GM12878 (cell line): ENCODE measurements around the gene ELFN2. TPM values are rescaled to one million over a fixed set of nuclear protein-coding genes. Genes with fewer than 3 reads are reported as not detected.

ENCODE experiments used
- ATAC-seq: fragments of 200-7000 bp; cut with Tn5 transposase; 3 replicates; pipeline ENCODE4 v1.9.1; 2020; ENCODE audit warnings: mild to moderate bottlenecking, moderate library complexity
- BruUV-seq: library from RNA; stranded (reverse); fragments of 400-500 nt; replicated peaks from 2 replicates; lab custom pipeline; 2021; lab: Mats Ljungman, UMichigan
- CTCF ChIA-PET: fragments of 300-600 bp; sonication (Branson Sonifier 250); formaldehyde crosslinking; extraction: SDS; loops from one replicate; lab custom pipeline; 2021; ENCODE audit warnings: inconsistent platforms; lab: Yijun Ruan, JAX
- POLR2A ChIA-PET: fragments of 350-600 bp; formaldehyde crosslinking; extraction: SDS; loops from one replicate; lab custom pipeline; 2021; ENCODE audit warnings: inconsistent platforms; lab: Charles Lee
- RAD21 ChIA-PET: fragments of 300-600 bp; sonication (Branson Sonifier 250); formaldehyde crosslinking; loops from one replicate; lab custom pipeline; 2023; ENCODE audit warnings: antibody characterized with exemption; ENCODE audit not compliant: unreplicated experiment; lab: Charles Lee
- SMC1A ChIA-PET: fragments of 300-600 bp; sonication (Branson Sonifier 250); formaldehyde crosslinking; loops from one replicate; lab custom pipeline; 2023; ENCODE audit not compliant: unreplicated experiment, uncharacterized antibody; lab: Charles Lee
- DNase-seq: peaks from one replicate; pipeline ENCODE4 v3.0.0-alpha.2; 2011; ENCODE audit warnings: low read depth, low spot score
- FAIRE-seq: peaks from 3 replicates; lab custom pipeline; 2011; peaks lifted over from hg19 to GRCh38; lab: Jason Lieb, UNC
- H2AFZ ChIP-seq: 2 replicates; pipeline ENCODE4 v1.6.0; 2011; ENCODE audit warnings: low read depth, low read length, control low read depth; ENCODE audit not compliant: control insufficient read depth
- H3K27ac ChIP-seq: 2 replicates; pipeline ENCODE4 v1.5.1; 2011; ENCODE audit warnings: control low read depth; ENCODE audit not compliant: control insufficient read depth, insufficient read depth
- H3K27me3 ChIP-seq, 2 experiments: replicated peaks in 1 of 2; 2 replicates each; pipeline versions ENCODE4 v1.6.0 to v1.6.1; 2011; ENCODE audit warnings: low read length in 1 of 2; ENCODE audit not compliant: control insufficient read depth in 2 of 2, insufficient read depth in 2 of 2
- H3K36me3 ChIP-seq, 2 experiments: 2 replicates each; pipeline ENCODE4 v1.5.1; 2011; ENCODE audit warnings: low read length in 1 of 2; ENCODE audit not compliant: control insufficient read depth in 2 of 2, insufficient read depth in 2 of 2
- H3K4me1 ChIP-seq: 2 replicates; pipeline ENCODE4 v1.6.1; 2011; ENCODE audit warnings: mild to moderate bottlenecking, low read length, moderate library complexity, mixed read lengths; ENCODE audit not compliant: control insufficient read depth, insufficient read depth
- H3K4me2 ChIP-seq: 2 replicates; pipeline ENCODE4 v1.6.0; 2011; ENCODE audit warnings: control low read depth; ENCODE audit not compliant: control insufficient read depth, insufficient read depth
- H3K4me3 ChIP-seq: fragments of 200-600 bp; sonication (generic); 2 replicates; pipeline ENCODE4 v1.5.1; 2016
- H3K79me2 ChIP-seq: 2 replicates; pipeline ENCODE4 v1.6.0; 2011; ENCODE audit warnings: low read length; ENCODE audit not compliant: control insufficient read depth, insufficient read depth
- H3K9ac ChIP-seq: 2 replicates; pipeline ENCODE4 v1.8.0; 2011; ENCODE audit warnings: low read length, control low read depth, mixed read lengths; ENCODE audit not compliant: control insufficient read depth, insufficient read depth
- H3K9me3 ChIP-seq: replicated peaks from 3 replicates; pipeline ENCODE4 v1.5.1; 2011; ENCODE audit warnings: mild to moderate bottlenecking, low read length; ENCODE audit not compliant: control insufficient read depth, insufficient read depth
- H4K20me1 ChIP-seq: 2 replicates; pipeline ENCODE4 v1.6.0; 2011; ENCODE audit not compliant: control insufficient read depth, insufficient read depth
- BCL11A ChIP-seq: IDR thresholded peaks from 2 replicates; pipeline ENCODE4 v1.6.1; 2011; ENCODE audit warnings: low read depth, low read length
- FOXM1 ChIP-seq: IDR thresholded peaks from 2 replicates; pipeline ENCODE4 v1.6.1; 2012; ENCODE audit warnings: low read depth, mild to moderate bottlenecking, inconsistent platforms, low read length, moderate library complexity
- HDGF ChIP-seq: fragments of 450-650 bp; IDR thresholded peaks from 2 replicates; pipeline ENCODE4 v1.6.1; 2016; ENCODE audit warnings: antibody characterized with exemption
- IRF3 ChIP-seq: fragments of 450-650 bp; IDR thresholded peaks from 2 replicates; pipeline ENCODE4 v1.6.1; 2014; ENCODE audit warnings: mild to moderate bottlenecking
- JUND ChIP-seq: IDR thresholded peaks from 2 replicates; pipeline ENCODE4 v1.6.1; 2012; ENCODE audit warnings: low read depth, mild to moderate bottlenecking, low read length, improper control_type of control experiment, moderate library complexity
- LARP7 ChIP-seq: fragments of 450-650 bp; IDR thresholded peaks from 2 replicates; pipeline ENCODE4 v1.6.1; 2017; ENCODE audit warnings: mild to moderate bottlenecking
- POLR2AphosphoS2 ChIP-seq: IDR thresholded peaks from 2 replicates; pipeline ENCODE4 v1.6.1; 2011; ENCODE audit warnings: low read depth, mild to moderate bottlenecking, low read length, improper control_type of control experiment, moderate library complexity
- RELA ChIP-seq: fragments of 450-650 bp; IDR thresholded peaks from 2 replicates; pipeline ENCODE4 v1.8.0; 2014; ENCODE audit warnings: borderline replicate concordance; ENCODE audit not compliant: partially characterized antibody
- RUNX3 ChIP-seq: IDR thresholded peaks from 2 replicates; pipeline ENCODE4 v1.6.1; 2012; ENCODE audit warnings: low read length, inconsistent platforms
- WGBS: methylation state at CpG from one replicate; pipeline ENCODE4 v1.1.6; 2016; ENCODE audit warnings: low lambda C conversion rate; ENCODE audit not compliant: insufficient replicate concordance, insufficient coverage; ENCODE audit errors: missing lambda C conversion rate; 5-methylcytosine and 5-hydroxymethylcytosine counted together
- in situ Hi-C: fragments of 300-500 bp; cut with MboI; formaldehyde crosslinking; loops from 9 replicates; pipeline ENCODE4 v1.14.3; 2018; ENCODE audit warnings: mixed read lengths
- intact Hi-C: fragments of 100-400 bp; cut with micrococcal nuclease; formaldehyde crosslinking; loops from one replicate; pipeline ENCODE4 v1.14.2; 2022; ENCODE audit not compliant: unreplicated experiment
- polyA plus RNA-seq, 11 experiments: library from polyadenylated mRNA; depleted of rRNA in 4 of 11; unstranded in 6 of 11; stranded (reverse) in 5 of 11; fragments of >200 nt; fragmentation: Nextera tagmentation in 4 of 11; fragmentation: Illumina TruSeq in 1 of 11; extraction: Ambion mirVana in 4 of 11; extraction: Trizol in 1 of 11; gene quantifications; 1 replicate in 1 of 11; 2 replicates in 10 of 11; pipeline versions ENCODE4 v1.2.1 to v1.2.3, GENCODE V29; 2011 to 2016; ENCODE audit warnings: inconsistent platforms in 2 of 11, missing spikeins in 2 of 11, low read depth in 1 of 11
- total RNA-seq, 4 experiments: library from RNA; depleted of rRNA in 3 of 4; stranded (reverse); fragments of >200 nt in 3 of 4; fragmentation: Illumina TruSeq in 1 of 4; extraction: Trizol in 1 of 4; gene quantifications; 2 replicates each; pipeline versions ENCODE4 v1.2.1 to v1.2.3, GENCODE V29; 2013 to 2021

ELFN2 gene
- total and polyA plus RNA-seq, 10 of the 15 experiments (the other 5 are each of a cell fraction or from before 2014, with no cell fraction given): 0.03 to 0.05 TPM; not detected in 8

- ChIA-PET POLR2A (interaction anchor here (0.6 kb wide), 2 partner anchors 47 to 889 kb away, joined by 4 to 9 read pairs; no protein-coding TSS in a partner anchor), RAD21 (no interaction called here), CTCF (no interaction called here), SMC1A (interaction anchor here (0.6 kb wide), 1 partner anchor 96 kb away, joined by 3 read pairs; no protein-coding TSS in a partner anchor)
- Histone ChIP-seq H3K79me2 (no peaks in the 10 kb centered on the region), H3K4me1 (no peaks in the 10 kb centered on the region), H3K4me3 (no peak overlapping the region), H3K36me3 (no peaks in the 10 kb centered on the region), H3K4me2 (no peak overlapping the region), H3K27ac (no peak overlapping the region), H4K20me1 (no peaks in the 10 kb centered on the region), H3K27me3 (peaks cover 0 to 6% of the 10 kb centered on the region in 2 experiments; a peak in 3 of 4 replicates), H3K9me3 (no peaks in the 10 kb centered on the region), H2AFZ (no peak overlapping the region), H3K9ac (no peak overlapping the region)
- in situ Hi-C loops: no loop called here
- WGBS: 47% methylated on average over 2 of the region's 2 CpGs
- DNase-seq (no peak), ATAC-seq (no peak), FAIRE-seq (no peak)
- no peak for TF ChIP-seq IRF3
- no peak for TF ChIP-seq JUND
- no peak for TF ChIP-seq BCL11A
- TF ChIP-seq HDGF: no peak
- TF ChIP-seq POLR2AphosphoS2: no peak
- TF ChIP-seq LARP7: no peak
- no peak for TF ChIP-seq RUNX3
- no peak for TF ChIP-seq FOXM1
- no peak for TF ChIP-seq RELA
- intact Hi-C loops: no loop called here
- no TSS peak for BruUV-seq
Measured at GRCh38 chr22:37414288-37414687, 13.0 kb downstream of the ELFN2 start.
